HEK293T (cell line): ENCODE data around the gene SPIRE2.

Source experiments
- NFRKB ChIP-seq: fragments of 450-650 bp; IDR thresholded peaks from 2 replicates; pipeline ENCODE4 v1.6.1; 2016; ENCODE audit warnings: mild to moderate bottlenecking, moderate library complexity
- SP1 ChIP-seq: fragments of 450-650 bp; IDR thresholded peaks from 2 replicates; pipeline ENCODE4 v1.6.1; 2017

GRCh38 chr16:89826531-89827382 lies 1.5 kb upstream of the SPIRE2 start:
- TF ChIP-seq NFRKB = no peak
- no peak for TF ChIP-seq SP1
